Stomach (tissue), 9 donors: ENCODE measurements around the gene AUTS2. TPM values are rescaled to one million over a fixed set of nuclear protein-coding genes. Genes with fewer than 3 reads are reported as not detected.
A peak's percentile ranks its signal among the peaks of the same experiment; 100 is the strongest.

Experiments used
- DNase-seq, 2 donors: peaks; one replicate each; pipeline versions ENCODE4 v3.0.0 to v3.0.0-alpha.2; 2013 to 2019
- H3K27ac ChIP-seq, 5 donors: fragments of 200-600 bp in 4 of 5; sonication (generic) in 4 of 5; one replicate each; pipeline ENCODE4 v1.5.1; 2013 to 2019; ENCODE audit warnings: mild to moderate bottlenecking in 1 of 5, moderate library complexity in 1 of 5
- H3K27me3 ChIP-seq, 3 donors: fragments of 200-600 bp; sonication (generic); one replicate each; pipeline ENCODE4 v1.5.1; 2017 to 2019; ENCODE audit warnings: mixed run types in 1 of 3
- H3K36me3 ChIP-seq, 4 donors: fragments of 200-600 bp; sonication (generic); 1 replicate in 3 of 4; 2 replicates in 1 of 4; pipeline ENCODE4 v1.5.1; 2016 to 2019
- H3K4me1 ChIP-seq, 4 donors: fragments of 200-600 bp; sonication (generic); one replicate each; pipeline ENCODE4 v1.5.1; 2016 to 2019
- H3K4me3 ChIP-seq, 4 donors: fragments of 200-600 bp; sonication (generic) in 3 of 4; one replicate each; pipeline ENCODE4 v1.5.1; 2016 to 2019; ENCODE audit warnings: mild to moderate bottlenecking in 1 of 4
- H3K9me3 ChIP-seq, 4 donors: fragments of 200-600 bp; sonication (generic); one replicate each; pipeline ENCODE4 v1.5.1; 2016 to 2019
- EP300 ChIP-seq: sonication (generic); formaldehyde crosslinking; IDR thresholded peaks from one replicate; pipeline ENCODE4 v1.6.1; 2017; ENCODE audit warnings: antibody characterized with exemption
- POLR2A ChIP-seq, 4 donors: fragments of 450-650 bp; IDR thresholded peaks; one replicate each; pipeline ENCODE4 v1.6.1; 2016; ENCODE audit warnings: antibody characterized with exemption in 4 of 4, control low read depth in 2 of 4, mild to moderate bottlenecking in 1 of 4, moderate library complexity in 1 of 4
- POLR2AphosphoS5 ChIP-seq, 3 donors: sonication (generic); formaldehyde crosslinking; IDR thresholded peaks; one replicate each; pipeline ENCODE4 v1.6.1; 2016; ENCODE audit warnings: antibody characterized with exemption in 3 of 3
- WGBS, 5 donors: extraction: QIAGEN DNeasy Blood & Tissue Kit in 3 of 5; methylation state at CpG; one replicate each; pipeline versions ENCODE4 v1.1.5 to v1.1.7; 2013 to 2018; 5-methylcytosine and 5-hydroxymethylcytosine counted together
- intact Hi-C: fragments of 100-400 bp; cut with DNase I; formaldehyde crosslinking; loops from one replicate; pipeline ENCODE4 v1.15.1; 2023; ENCODE audit warnings: low total_unique reads
- polyA plus RNA-seq, 3 donors: library from polyadenylated mRNA; stranded (reverse); fragments of 200-250 nt; gene quantifications; one replicate each; pipeline ENCODE4 v1.2.3, GENCODE V29; 2013
- total RNA-seq, 5 donors: library from RNA; depleted of rRNA; stranded (reverse); fragments of >200 nt; gene quantifications; one replicate each; pipeline versions ENCODE4 v1.1.0 to v1.2.3, GENCODE V29; 2014 to 2016
- TF ChIP-seq, protein P1 (sequence below), 7 experiments: fragments of 450-650 bp in 4 of 7; fragments of 200-600 bp in 3 of 7; sonication (generic) in 3 of 7; IDR thresholded peaks; one replicate each; pipeline ENCODE4 v1.5.1; 2016 to 2019; ENCODE audit warnings: antibody characterized with exemption in 7 of 7, control low read depth in 2 of 7, mild to moderate bottlenecking in 1 of 7
- donor health status: healthy with polysubstance abuse.
- donor health status: Bipolar disorder and iron deficiency.
- donor health status: healthy.

AUTS2 gene
- total and polyA plus RNA-seq, 8 donors = 3.8 to 90.3 (median 38.1) TPM

DNA sequence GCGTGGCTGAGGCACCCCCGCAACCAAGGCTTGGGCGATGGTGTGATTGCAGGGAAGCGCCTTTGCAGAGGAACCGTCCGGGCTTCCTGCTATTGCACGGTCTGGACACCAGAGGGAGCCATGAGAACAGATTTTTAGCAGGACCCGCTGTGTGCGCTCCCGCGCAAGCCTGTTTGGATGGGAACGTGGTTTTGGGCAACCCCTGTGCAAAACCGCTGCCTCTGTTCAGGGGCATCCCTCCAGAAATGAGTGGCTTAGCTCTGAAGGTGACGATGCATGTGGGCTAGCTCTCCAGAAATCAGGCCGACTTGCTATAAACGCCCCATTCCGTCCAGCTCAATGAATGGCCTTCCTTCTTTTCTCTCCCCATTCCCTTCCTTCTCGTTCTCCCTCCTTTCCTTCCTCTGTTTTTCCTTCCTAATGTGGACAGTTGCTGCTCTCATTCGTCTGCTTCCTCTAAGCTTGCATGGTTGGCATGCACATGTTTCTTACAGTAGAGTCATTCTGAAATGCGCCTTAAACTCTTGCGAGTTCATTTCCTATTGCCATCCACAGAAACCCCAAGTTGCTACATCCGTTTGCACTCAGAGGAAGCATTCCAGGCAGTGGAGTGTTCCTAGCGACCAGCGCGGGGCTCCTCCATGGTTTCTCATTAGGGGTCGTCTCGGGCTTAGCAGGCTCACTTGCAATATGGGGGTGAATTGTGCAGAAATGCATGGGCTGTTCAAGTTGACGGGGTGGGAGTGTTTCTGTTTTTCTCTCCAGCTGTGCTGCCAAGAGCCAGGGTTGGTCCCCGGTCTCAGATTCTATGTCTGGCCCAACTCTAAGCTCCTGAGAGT is 1231.2 kb downstream of the AUTS2 start:
- TF ChIP-seq, protein P1, sequence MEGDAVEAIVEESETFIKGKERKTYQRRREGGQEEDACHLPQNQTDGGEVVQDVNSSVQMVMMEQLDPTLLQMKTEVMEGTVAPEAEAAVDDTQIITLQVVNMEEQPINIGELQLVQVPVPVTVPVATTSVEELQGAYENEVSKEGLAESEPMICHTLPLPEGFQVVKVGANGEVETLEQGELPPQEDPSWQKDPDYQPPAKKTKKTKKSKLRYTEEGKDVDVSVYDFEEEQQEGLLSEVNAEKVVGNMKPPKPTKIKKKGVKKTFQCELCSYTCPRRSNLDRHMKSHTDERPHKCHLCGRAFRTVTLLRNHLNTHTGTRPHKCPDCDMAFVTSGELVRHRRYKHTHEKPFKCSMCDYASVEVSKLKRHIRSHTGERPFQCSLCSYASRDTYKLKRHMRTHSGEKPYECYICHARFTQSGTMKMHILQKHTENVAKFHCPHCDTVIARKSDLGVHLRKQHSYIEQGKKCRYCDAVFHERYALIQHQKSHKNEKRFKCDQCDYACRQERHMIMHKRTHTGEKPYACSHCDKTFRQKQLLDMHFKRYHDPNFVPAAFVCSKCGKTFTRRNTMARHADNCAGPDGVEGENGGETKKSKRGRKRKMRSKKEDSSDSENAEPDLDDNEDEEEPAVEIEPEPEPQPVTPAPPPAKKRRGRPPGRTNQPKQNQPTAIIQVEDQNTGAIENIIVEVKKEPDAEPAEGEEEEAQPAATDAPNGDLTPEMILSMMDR (IDR thresholded peaks at IDR 0.05) = peak in 5 of 7 experiments; percentile 64 to 95 (median 85)
- no peak for TF ChIP-seq EP300
- no peak for TF ChIP-seq POLR2AphosphoS5 (IDR thresholded peaks at IDR 0.05)
- TF ChIP-seq POLR2A (IDR thresholded peaks at IDR 0.05) = no peak
- Histone ChIP-seq H3K9me3 (no peaks in the 10 kb centered on the region), H3K4me1 (peaks cover 0 to 14% (median 8%) of the 10 kb centered on the region in 4 donors), H3K27me3 (peaks cover 0 to 21% (median 7%) of the 10 kb centered on the region in 3 donors), H3K36me3 (no peaks in the 10 kb centered on the region), H3K4me3 (peak overlapping the region in 1 of 4 donors; percentile 39), H3K27ac (no peak overlapping the region)
- intact Hi-C loops = loop anchor here (10.0 kb wide), 1 partner anchor 905 kb away; no protein-coding TSS in a partner anchor
- peak; percentile 62 to 85 for DNase-seq
- WGBS, 5 donors = 6 to 13% (median 9%) methylated on average over 27 to 29 of the region's 29 CpGs

- H3K36me3 ChIP-seq = no peaks in the 10 kb centered on the region
- TF ChIP-seq POLR2AphosphoS5 (IDR thresholded peaks at IDR 0.05) (no peak), EP300 (no peak), POLR2A (IDR thresholded peaks at IDR 0.05) (no peak)
- TF ChIP-seq, protein P1 (IDR thresholded peaks at IDR 0.05) = no peak
- peaks cover 0 to 21% (median 7%) of the 10 kb centered on the region in 3 donors for H3K27me3 ChIP-seq
- intact Hi-C loops = no loop called here
- H3K4me1 ChIP-seq = peaks cover 0 to 14% (median 8%) of the 10 kb centered on the region in 4 donors
- no peak overlapping the region for H3K27ac ChIP-seq
- peaks cover 0 to under 1% (median 0%) of the 10 kb centered on the region in 4 donors for H3K9me3 ChIP-seq
- DNase-seq = no peak
- WGBS, 5 donors = 40 to 56% (median 48%) methylated on average over 7 of the region's 7 CpGs
- no peak overlapping the region for H3K4me3 ChIP-seq
Measured at GRCh38 chr7:70830060-70830395, 1231.8 kb downstream of the AUTS2 start.

GRCh38 chr7:70830426-70830825 is 1232.2 kb downstream of the AUTS2 start:
- intact Hi-C loops = no loop called here
- peaks cover 0 to 14% (median 8%) of the 10 kb centered on the region in 4 donors for H3K4me1 ChIP-seq
- H3K4me3 ChIP-seq = no peak overlapping the region
- H3K36me3 ChIP-seq = no peaks in the 10 kb centered on the region
- 59 to 69% (median 60%) methylated on average over 7 of the region's 7 CpGs for WGBS, 5 donors
- H3K9me3 ChIP-seq = peaks cover 0 to 4% (median 0%) of the 10 kb centered on the region in 4 donors
- DNase-seq = no peak
- H3K27ac ChIP-seq = no peak overlapping the region
- TF ChIP-seq, protein P1 (IDR thresholded peaks at IDR 0.05) = no peak
- TF ChIP-seq POLR2AphosphoS5 (IDR thresholded peaks at IDR 0.05) = no peak
- no peak for TF ChIP-seq EP300
- TF ChIP-seq POLR2A (IDR thresholded peaks at IDR 0.05) = no peak
- H3K27me3 ChIP-seq = peaks cover 0 to 21% (median 7%) of the 10 kb centered on the region in 3 donors

GRCh38 chr7:70833726-70834125 is 1235.5 kb downstream of the AUTS2 start:
- WGBS, 5 donors = 38 to 53% (median 46%) methylated on average over 1 of the region's 1 CpG
- Histone ChIP-seq H3K9me3 (peaks cover 0 to 7% (median 0%) of the 10 kb centered on the region in 4 donors), H3K4me3 (no peak overlapping the region), H3K36me3 (no peaks in the 10 kb centered on the region), H3K4me1 (peaks cover 0 to 14% (median 8%) of the 10 kb centered on the region in 4 donors), H3K27ac (no peak overlapping the region), H3K27me3 (peaks cover 0 to 28% (median 7%) of the 10 kb centered on the region in 3 donors)
- no peak for TF ChIP-seq POLR2AphosphoS5 (IDR thresholded peaks at IDR 0.05)
- no peak for TF ChIP-seq POLR2A (IDR thresholded peaks at IDR 0.05)
- TF ChIP-seq EP300 = no peak
- TF ChIP-seq, protein P1 (IDR thresholded peaks at IDR 0.05) = no peak
- DNase-seq = no peak
- intact Hi-C loops = no loop called here
